ENCODE data around the gene SLC25A42. TPM values are rescaled to one million over a fixed set of nuclear protein-coding genes. Genes with fewer than 3 reads are reported as not detected.

Gene SLC25A42
- polyA plus RNA-seq, 2 of the 4 experiments (the other 2 are of a cell fraction) = 0.92 to 1.3 TPM

- ChIA-PET CTCF (no interaction called here), POLR2A (no interaction called here)
- no peaks in the 10 kb centered on the region for H3K9me3 ChIP-seq
- no peak overlapping the region for H3K4me2 ChIP-seq
- FAIRE-seq = no peak
- ATAC-seq = no peak
- TF ChIP-seq FOSL2 (IDR thresholded peaks at IDR 0.05) = no peak
- TF ChIP-seq FOSL2 (CRISPR knock-in tag; IDR thresholded peaks at IDR 0.05) = no peak
- no peak for TF ChIP-seq FOXS1 (CRISPR knock-in tag; IDR thresholded peaks at IDR 0.05)
- no peak for TF ChIP-seq CHD4 (IDR thresholded peaks at IDR 0.05; ENCODE audit: borderline replicate concordance)
- no peak for TF ChIP-seq PBX3 (IDR thresholded peaks at IDR 0.05)
- no peak for TF ChIP-seq RNF2 (IDR thresholded peaks at IDR 0.05; ENCODE audit: borderline replicate concordance, low read depth)
- no peak for TF ChIP-seq EP300 (IDR thresholded peaks at IDR 0.05)
- TF ChIP-seq TFCP2L1 (CRISPR knock-in tag; IDR thresholded peaks at IDR 0.05) = no peak
- TF ChIP-seq HOXB13 (CRISPR knock-in tag; IDR thresholded peaks at IDR 0.05; ENCODE audit: low read depth) = no peak
- no peak for TF ChIP-seq ZNF302 (CRISPR knock-in tag; IDR thresholded peaks at IDR 0.05)
- no peak for TF ChIP-seq EHF (CRISPR knock-in tag; IDR thresholded peaks at IDR 0.05)
- TF ChIP-seq ESRRA (IDR thresholded peaks at IDR 0.05; ENCODE audit: borderline replicate concordance, low read length) = no peak
- TF ChIP-seq MYC (IDR thresholded peaks at IDR 0.05; ENCODE audit: borderline replicate concordance, low read length) = no peak
- TF ChIP-seq SREBF2 (IDR thresholded peaks at IDR 0.05) = no peak
- TF ChIP-seq MAX (IDR thresholded peaks at IDR 0.05) = no peak
- no peak for TF ChIP-seq NR3C1 (IDR thresholded peaks at IDR 0.05)
- TF ChIP-seq JUN (IDR thresholded peaks at IDR 0.05) = no peak
- TF ChIP-seq RCOR1 (IDR thresholded peaks at IDR 0.05; ENCODE audit: low read depth, low read length) = no peak
- TF ChIP-seq REST (IDR thresholded peaks at IDR 0.05) = no peak
- TF ChIP-seq HDAC2 (IDR thresholded peaks at IDR 0.05) = no peak
- no peak overlapping the region for H3K4me3 ChIP-seq
- no peaks in the 10 kb centered on the region for H3K4me1 ChIP-seq
- DNase-seq (ENCODE audit: low read depth in 1 of 2, low spot score in 1 of 2) = no peak
- 71% methylated on average over 5 of the region's 7 CpGs for WGBS (ENCODE audit: missing lambda C conversion rate)
- H3K27ac ChIP-seq = no peak overlapping the region
Observed at GRCh38 chr19:19094513-19094912, 30.7 kb downstream of the SLC25A42 start.

- no peak overlapping the region for H3K27ac ChIP-seq
- POLR2A ChIA-PET = no interaction called here
- ATAC-seq (no peak), FAIRE-seq (no peak), DNase-seq (ENCODE audit: low read depth in 1 of 2, low spot score in 1 of 2) (no peak)
- 63% methylated on average over 11 of the region's 11 CpGs for WGBS (ENCODE audit: missing lambda C conversion rate)
- no peaks in the 10 kb centered on the region for H3K9me3 ChIP-seq
- CTCF ChIA-PET = interaction anchor here (0.6 to 1.4 kb wide), 3 partner anchors 23 to 317 kb away, joined by 3 to 6 read pairs (median 4); no protein-coding TSS in a partner anchor
- H3K4me2 ChIP-seq = no peak overlapping the region
- H3K4me3 ChIP-seq = no peak overlapping the region
- no peaks in the 10 kb centered on the region for H3K4me1 ChIP-seq
- TF ChIP-seq SMC3 (IDR thresholded peaks at IDR 0.05) (no peak), HOXB5 (CRISPR knock-in tag; IDR thresholded peaks at IDR 0.05) (no peak), ATOH8 (CRISPR knock-in tag; IDR thresholded peaks at IDR 0.05; ENCODE audit: low read depth) (no peak), USF2 (IDR thresholded peaks at IDR 0.05) (no peak)
Observed at GRCh38 chr19:19095691-19096090, 31.9 kb downstream of the SLC25A42 start.
